Endothelial cell of umbilical vein (primary cell): ENCODE measurements around the gene RNF214. TPM values are rescaled to one million over a fixed set of nuclear protein-coding genes. Genes with fewer than 3 reads are reported as not detected.

Source experiments
- BruUV-seq: library from RNA; stranded (reverse); fragments of 400-500 nt; replicated peaks from 2 replicates; lab custom pipeline; 2021; lab: Mats Ljungman, UMichigan
- CTCF ChIA-PET: fragments of 300-600, 350-600 bp; sonication (Branson Sonifier 250); formaldehyde crosslinking; loops from one replicate; lab custom pipeline; 2021; ENCODE audit warnings: antibody characterized with exemption, inconsistent platforms; lab: Charles Lee
- POLR2A ChIA-PET: fragments of 300-600, 350-600 bp; sonication (Branson Sonifier 250); formaldehyde crosslinking; loops from one replicate; lab custom pipeline; 2021; ENCODE audit warnings: antibody characterized with exemption, inconsistent platforms; lab: Charles Lee
- DNase-seq: peaks from one replicate; pipeline ENCODE4 v3.0.0-alpha.2; 2011; ENCODE audit warnings: low read depth, low spot score
- FAIRE-seq: peaks from 2 replicates; lab custom pipeline; 2011; peaks lifted over from hg19 to GRCh38; lab: Jason Lieb, UNC
- H2AFZ ChIP-seq: 2 replicates; pipeline ENCODE4 v1.6.0; 2012; ENCODE audit warnings: low read depth, low read length, control low read depth, inconsistent platforms
- H3K27ac ChIP-seq: 2 replicates; pipeline ENCODE4 v1.5.1; 2011; ENCODE audit warnings: low read depth, mild to moderate bottlenecking, control low read depth, low read length, moderate library complexity; ENCODE audit not compliant: insufficient read depth
- H3K27me3 ChIP-seq, 2 experiments: 2 replicates each; pipeline versions ENCODE4 v1.6.0 to v1.6.1; 2011; ENCODE audit warnings: low read length in 2 of 2, mixed read lengths in 1 of 2; ENCODE audit not compliant: control insufficient read depth in 2 of 2, insufficient read depth in 2 of 2
- H3K36me3 ChIP-seq, 2 experiments: 2 replicates in 1 of 2; 3 replicates in 1 of 2; pipeline ENCODE4 v1.5.1; 2011; ENCODE audit warnings: low read length in 2 of 2, mild to moderate bottlenecking in 1 of 2, moderate library complexity in 1 of 2; ENCODE audit not compliant: control insufficient read depth in 2 of 2, insufficient read depth in 2 of 2; ENCODE audit errors: extremely low read depth in 1 of 2
- H3K4me1 ChIP-seq: 3 replicates; pipeline ENCODE4 v1.5.1; 2011; ENCODE audit warnings: mild to moderate bottlenecking, low read length; ENCODE audit not compliant: control insufficient read depth, insufficient read depth; ENCODE audit errors: extremely low read depth
- H3K4me2 ChIP-seq: 2 replicates; pipeline ENCODE4 v1.6.1; 2011; ENCODE audit warnings: low read length, control low read depth, mixed read lengths; ENCODE audit not compliant: insufficient read depth
- H3K4me3 ChIP-seq, 3 experiments: fragments of 200-600 bp in 1 of 3; sonication (generic), shearing (Covaris generic) in 1 of 3; replicated peaks in 1 of 3; 2 replicates each; pipeline ENCODE4 v1.5.1; 2011 to 2016; ENCODE audit warnings: control low read depth in 3 of 3, low read length in 3 of 3, mild to moderate bottlenecking in 2 of 3, inconsistent platforms in 1 of 3, low read depth in 1 of 3, moderate library complexity in 1 of 3; ENCODE audit not compliant: insufficient read depth in 1 of 3
- H3K79me2 ChIP-seq: 2 replicates; pipeline ENCODE4 v1.6.0; 2012; ENCODE audit warnings: low read length, inconsistent platforms; ENCODE audit not compliant: control insufficient read depth, insufficient read depth
- H3K9ac ChIP-seq: replicated peaks from 2 replicates; pipeline ENCODE3; 2011; ENCODE audit warnings: low read length, control low read depth; ENCODE audit not compliant: insufficient read depth; ENCODE audit errors: extremely low read depth
- H3K9me1 ChIP-seq: replicated peaks from 3 replicates; pipeline ENCODE4 v1.6.0; 2011; ENCODE audit warnings: mild to moderate bottlenecking, low read length; ENCODE audit not compliant: control insufficient read depth, insufficient read depth; ENCODE audit errors: extremely low read depth
- H3K9me3 ChIP-seq: replicated peaks from 2 replicates; pipeline ENCODE4 v1.5.1; 2012; ENCODE audit warnings: low read length, inconsistent platforms; ENCODE audit not compliant: control insufficient read depth, insufficient read depth
- H4K20me1 ChIP-seq: replicated peaks from 2 replicates; pipeline ENCODE3; 2011; ENCODE audit warnings: mild to moderate bottlenecking, low read length; ENCODE audit not compliant: control insufficient read depth, insufficient read depth; ENCODE audit errors: extremely low read depth
- EZH2 ChIP-seq: IDR thresholded peaks from 2 replicates; pipeline ENCODE4 v1.6.1; 2012; ENCODE audit warnings: borderline replicate concordance, low read depth, mild to moderate bottlenecking, moderate library complexity, low read length, inconsistent platforms; ENCODE audit not compliant: severe bottlenecking
- FOS ChIP-seq: IDR thresholded peaks from 2 replicates; pipeline ENCODE4 v1.6.1; 2011; ENCODE audit warnings: mild to moderate bottlenecking, low read length, moderate library complexity, borderline replicate concordance; ENCODE audit not compliant: insufficient read depth
- GATA2 ChIP-seq: IDR thresholded peaks from 2 replicates; pipeline ENCODE4 v1.7.0; 2011; ENCODE audit warnings: low read depth, mild to moderate bottlenecking, moderate library complexity, mixed read lengths, low read length; ENCODE audit not compliant: insufficient read length, insufficient read depth
- JUN ChIP-seq: IDR thresholded peaks from 2 replicates; pipeline ENCODE4 v1.6.1; 2011; ENCODE audit warnings: borderline replicate concordance, low read depth; ENCODE audit not compliant: insufficient read length, insufficient read depth
- MYC ChIP-seq: IDR thresholded peaks from one replicate; pipeline ENCODE4 v1.6.1; 2011; ENCODE audit warnings: mild to moderate bottlenecking, low read depth, low read length
- POLR2A ChIP-seq: IDR thresholded peaks from 2 replicates; pipeline ENCODE4 v1.6.1; 2012; ENCODE audit warnings: low read depth, mild to moderate bottlenecking, control low read depth, low read length
- POLR2AphosphoS5 ChIP-seq: IDR thresholded peaks from 2 replicates; pipeline ENCODE4 v1.6.1; 2012; ENCODE audit warnings: low read depth, mild to moderate bottlenecking, control low read depth, low read length, moderate library complexity; ENCODE audit not compliant: insufficient read depth
- dilution Hi-C: fragments of 300-500 bp; cut with MboI; formaldehyde crosslinking; loops from one replicate; pipeline ENCODE4 v1.15.0; 2019; ENCODE audit warnings: low sequenced_read_pairs; ENCODE audit not compliant: extremely low pct_ligation_motif_present
- intact Hi-C: fragments of 100-400 bp; cut with micrococcal nuclease; formaldehyde crosslinking; loops from one replicate; pipeline ENCODE4 v1.10.0; 2022
- polyA plus RNA-seq, 4 experiments: library from polyadenylated mRNA; depleted of rRNA in 3 of 4; stranded (reverse) in 3 of 4; unstranded in 1 of 4; fragments of >200 nt; gene quantifications; 2 replicates each; pipeline versions ENCODE4 v1.2.1 to v1.2.3, GENCODE V29; 2011 to 2012; ENCODE audit warnings: missing spikeins in 1 of 4
- total RNA-seq: library from RNA; stranded (reverse); gene quantifications from 2 replicates; pipeline ENCODE4 v1.2.3, GENCODE V29; 2021
- TF ChIP-seq, protein P1 (sequence below), 2 donors: IDR thresholded peaks; 1 replicate in 1 of 2; 2 replicates in 1 of 2; pipeline ENCODE4 v1.5.1; 2011; ENCODE audit warnings: low read length in 2 of 2, mild to moderate bottlenecking in 2 of 2, moderate library complexity in 2 of 2, control low read depth in 1 of 2, inconsistent platforms in 1 of 2, low read depth in 1 of 2; ENCODE audit not compliant: insufficient read depth in 1 of 2; ENCODE audit errors: extremely low read depth in 1 of 2
- TF ChIP-seq, protein P2 (sequence below): IDR thresholded peaks from 2 replicates; pipeline ENCODE4 v1.6.1; 2011; ENCODE audit not compliant: insufficient read depth, insufficient read length

The RNF214 gene
- total and polyA plus RNA-seq, 2 donors (not counting 3 experiments of a cell fraction or from before 2014, with no cell fraction given): 24.3 to 28.2 TPM

DNA sequence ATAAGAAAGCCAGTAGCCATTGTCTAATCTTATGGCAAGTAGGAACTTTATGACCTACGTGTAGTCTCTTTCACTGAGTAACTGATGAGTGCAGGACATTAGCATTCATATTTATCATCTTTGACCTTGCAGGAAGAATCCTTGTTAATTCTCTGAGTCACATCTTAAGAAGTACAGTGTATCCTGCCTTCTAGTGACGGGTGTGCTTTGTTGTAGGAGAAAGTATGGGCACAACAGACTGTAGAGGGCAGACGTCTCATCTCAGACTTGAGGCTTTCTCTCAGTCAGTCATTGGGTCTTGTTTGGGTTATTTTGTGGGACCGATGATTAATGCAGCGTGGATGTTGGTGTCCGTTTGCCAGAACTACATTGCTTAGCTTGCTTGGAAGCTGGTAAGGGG lies 6.8 kb downstream of the RNF214 start:
- H2AFZ ChIP-seq: no peak overlapping the region
- CTCF ChIA-PET: interaction anchor here (0.6 to 2.1 kb wide), 6 partner anchors 17 to 814 kb away, joined by 3 to 6 read pairs (median 4); partner anchors contain the start of gene CEP164
- TF ChIP-seq, protein P1, sequence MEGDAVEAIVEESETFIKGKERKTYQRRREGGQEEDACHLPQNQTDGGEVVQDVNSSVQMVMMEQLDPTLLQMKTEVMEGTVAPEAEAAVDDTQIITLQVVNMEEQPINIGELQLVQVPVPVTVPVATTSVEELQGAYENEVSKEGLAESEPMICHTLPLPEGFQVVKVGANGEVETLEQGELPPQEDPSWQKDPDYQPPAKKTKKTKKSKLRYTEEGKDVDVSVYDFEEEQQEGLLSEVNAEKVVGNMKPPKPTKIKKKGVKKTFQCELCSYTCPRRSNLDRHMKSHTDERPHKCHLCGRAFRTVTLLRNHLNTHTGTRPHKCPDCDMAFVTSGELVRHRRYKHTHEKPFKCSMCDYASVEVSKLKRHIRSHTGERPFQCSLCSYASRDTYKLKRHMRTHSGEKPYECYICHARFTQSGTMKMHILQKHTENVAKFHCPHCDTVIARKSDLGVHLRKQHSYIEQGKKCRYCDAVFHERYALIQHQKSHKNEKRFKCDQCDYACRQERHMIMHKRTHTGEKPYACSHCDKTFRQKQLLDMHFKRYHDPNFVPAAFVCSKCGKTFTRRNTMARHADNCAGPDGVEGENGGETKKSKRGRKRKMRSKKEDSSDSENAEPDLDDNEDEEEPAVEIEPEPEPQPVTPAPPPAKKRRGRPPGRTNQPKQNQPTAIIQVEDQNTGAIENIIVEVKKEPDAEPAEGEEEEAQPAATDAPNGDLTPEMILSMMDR (IDR thresholded peaks at IDR 0.05; ENCODE audit: extremely low read depth in 1 of 2, insufficient read depth in 1 of 2, low read depth in 1 of 2, low read length in 2 of 2): peak; percentile 11 to 50
- TF ChIP-seq MYC (no peak), FOS (peak; percentile 66)
- H3K9me1 ChIP-seq: no peaks in the 10 kb centered on the region
- H3K4me3 ChIP-seq: no peak overlapping the region
- no peaks in the 10 kb centered on the region for H3K79me2 ChIP-seq
- peaks cover 11% of the 10 kb centered on the region for H3K4me1 ChIP-seq
- intact Hi-C loops (loop anchor here (10.0 kb wide), 1 partner anchor 576 kb away; no protein-coding TSS in a partner anchor), dilution Hi-C loops (no loop called here)
- H4K20me1 ChIP-seq: no peaks in the 10 kb centered on the region
- no peaks in the 10 kb centered on the region for H3K27me3 ChIP-seq
- FAIRE-seq (peak; percentile 79), DNase-seq (peak; percentile 59)
- H3K27ac ChIP-seq: peak overlapping the region; percentile 52
- POLR2A ChIA-PET: interaction anchor here (0.6 kb wide), 1 partner anchor 125 kb away, joined by 3 read pairs; no protein-coding TSS in a partner anchor
- no TSS peak for BruUV-seq
- no peaks in the 10 kb centered on the region for H3K9me3 ChIP-seq
- H3K36me3 ChIP-seq: peaks cover 3 to 6% of the 10 kb centered on the region in 2 experiments
- no peak overlapping the region for H3K4me2 ChIP-seq
- H3K9ac ChIP-seq: no peak overlapping the region

DNA sequence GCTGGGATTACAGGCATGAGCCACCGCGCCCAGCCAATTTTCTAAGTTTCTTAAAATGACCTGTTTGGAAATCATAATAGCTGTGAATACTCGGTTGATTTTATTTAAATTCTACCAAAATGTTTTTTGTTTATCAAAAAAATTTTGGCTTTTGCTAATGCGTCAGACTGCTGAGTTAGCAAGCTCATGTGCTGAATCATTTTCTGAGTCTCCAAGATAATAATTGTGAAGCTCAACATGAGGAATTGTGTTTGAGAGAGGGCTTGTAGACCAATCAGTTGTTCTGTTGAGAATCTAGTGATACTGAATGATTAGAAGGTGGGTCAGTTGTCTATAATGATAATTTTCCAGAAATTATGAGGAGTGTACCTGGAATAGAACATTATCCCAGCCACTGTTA lies 15.9 kb downstream of the RNF214 start:
- Histone ChIP-seq H3K27me3 (no peaks in the 10 kb centered on the region), H3K79me2 (no peaks in the 10 kb centered on the region), H3K9me1 (no peaks in the 10 kb centered on the region), H3K9ac (no peak overlapping the region), H3K27ac (no peak overlapping the region), H3K9me3 (no peaks in the 10 kb centered on the region), H2AFZ (no peak overlapping the region), H3K36me3 (peaks cover 5 to 7% of the 10 kb centered on the region in 2 experiments), H3K4me1 (no peaks in the 10 kb centered on the region), H3K4me3 (no peak overlapping the region), H4K20me1 (no peaks in the 10 kb centered on the region), H3K4me2 (no peak overlapping the region)
- DNase-seq: no peak
- dilution Hi-C loops (no loop called here), intact Hi-C loops (no loop called here)
- no TSS peak for BruUV-seq
- ChIA-PET CTCF (no interaction called here), POLR2A (no interaction called here)
- no peak for TF ChIP-seq EZH2
- TF ChIP-seq, protein P2, sequence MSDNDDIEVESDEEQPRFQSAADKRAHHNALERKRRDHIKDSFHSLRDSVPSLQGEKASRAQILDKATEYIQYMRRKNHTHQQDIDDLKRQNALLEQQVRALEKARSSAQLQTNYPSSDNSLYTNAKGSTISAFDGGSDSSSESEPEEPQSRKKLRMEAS: no peak
- TF ChIP-seq FOS: no peak
- no peak for TF ChIP-seq GATA2
- TF ChIP-seq POLR2A: no peak
- TF ChIP-seq, protein P1 (IDR thresholded peaks at IDR 0.05; ENCODE audit: extremely low read depth in 1 of 2, insufficient read depth in 1 of 2, low read depth in 1 of 2, low read length in 2 of 2): no peak
- TF ChIP-seq POLR2AphosphoS5: no peak
- no peak for TF ChIP-seq JUN
- no peak for TF ChIP-seq MYC
- no peak for FAIRE-seq
